SK-N-MC (cell line): Measurements from ENCODE around the gene IGFLR1.

ENCODE experiments used
- EZH2 ChIP-seq: fragments of 200-600 bp; sonication (generic); IDR thresholded peaks from one replicate; pipeline ENCODE4 v1.6.1; 2017; ENCODE audit warnings: antibody characterized with exemption
- FOXP2 ChIP-seq: optimal IDR thresholded peaks from 2 replicates; pipeline ENCODE3; 2011; ENCODE audit warnings: mild to moderate bottlenecking, moderate library complexity; ENCODE audit not compliant: insufficient read depth; ENCODE audit errors: extremely low read length, control extremely low read depth
- POLR2AphosphoS5 ChIP-seq: IDR thresholded peaks from 2 replicates; pipeline ENCODE4 v1.6.1; 2012; ENCODE audit warnings: mild to moderate bottlenecking, low read depth, low read length, borderline replicate concordance

DNA sequence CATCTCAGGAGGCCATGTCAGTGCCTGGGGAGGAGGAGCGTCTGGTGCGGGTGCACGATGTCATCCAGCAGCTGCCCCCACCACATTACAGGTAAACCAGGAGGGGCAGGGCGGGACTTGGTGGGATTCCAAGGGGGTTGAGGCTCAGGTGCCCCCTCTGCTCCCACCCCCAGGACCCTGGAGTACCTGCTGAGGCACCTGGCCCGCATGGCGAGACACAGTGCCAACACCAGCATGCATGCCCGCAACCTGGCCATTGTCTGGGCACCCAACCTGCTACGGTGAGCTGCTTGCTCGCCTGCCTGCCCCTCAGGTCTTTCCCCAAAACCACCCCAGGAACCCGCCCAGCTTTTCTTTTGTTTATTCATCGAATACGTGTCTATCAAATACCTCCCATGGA, 40.3 kb upstream of the IGFLR1 start:
- no peak for TF ChIP-seq POLR2AphosphoS5
- TF ChIP-seq EZH2, result no peak
- no peak for TF ChIP-seq FOXP2
